Natural killer cell (primary cell): ENCODE results near the gene CCL7. TPM values are rescaled to one million over a fixed set of nuclear protein-coding genes. Genes with fewer than 3 reads are reported as not detected.
"Not testable (repeated sequence)": the region's sequence is repeated elsewhere in the genome, so short reads cannot be mapped to it uniquely, and the experiment has no call there.

Source experiments
- ATAC-seq, 3 donors: fragments of 150-1000 bp in 2 of 3; fragments of 200-7000 bp in 1 of 3; cut with Tn5 transposase; 1 replicate in 1 of 3; 2 replicates in 2 of 3; pipeline ENCODE4 v1.10.0; 2021; ENCODE audit warnings: mild to moderate bottlenecking in 2 of 3, moderate library complexity in 2 of 3
- DNase-seq, 2 donors: peaks; one replicate each; pipeline versions ENCODE4 v3.0.0 to v3.0.0-alpha.2; 2013 to 2021; ENCODE audit warnings: mixed read lengths in 1 of 2
- H3K27ac ChIP-seq: one replicate; pipeline ENCODE4 v1.5.1; 2013; ENCODE audit warnings: mild to moderate bottlenecking, low read length
- H3K27me3 ChIP-seq: one replicate; pipeline ENCODE4 v1.6.1; 2013; ENCODE audit warnings: low read length; ENCODE audit not compliant: control insufficient read depth, insufficient read depth
- H3K36me3 ChIP-seq: one replicate; pipeline ENCODE4 v1.6.1; 2013; ENCODE audit warnings: low read length; ENCODE audit not compliant: control insufficient read depth, insufficient read depth
- H3K4me1 ChIP-seq: one replicate; pipeline ENCODE4 v1.6.1; 2013; ENCODE audit warnings: low read length; ENCODE audit not compliant: control insufficient read depth, insufficient read depth
- H3K4me3 ChIP-seq: one replicate; pipeline ENCODE4 v1.5.1; 2013; ENCODE audit warnings: low read length
- H3K9me3 ChIP-seq: one replicate; pipeline ENCODE4 v1.6.1; 2013; ENCODE audit warnings: low read length; ENCODE audit not compliant: control insufficient read depth, insufficient read depth
- H3K27ac Mint-ChIP-seq, 2 donors: one replicate each; pipeline ENCODE4 v1.8.0; 2022; ENCODE audit warnings: mild to moderate bottlenecking in 2 of 2, mixed read lengths in 2 of 2, moderate library complexity in 1 of 2
- H3K27me3 Mint-ChIP-seq, 2 donors: one replicate each; pipeline ENCODE4 v1.8.0; 2022; ENCODE audit warnings: low read depth in 2 of 2, mixed read lengths in 2 of 2
- H3K36me3 Mint-ChIP-seq: one replicate; pipeline ENCODE4 v1.8.0; 2022; ENCODE audit warnings: mixed read lengths
- H3K4me1 Mint-ChIP-seq, 2 donors: one replicate each; pipeline ENCODE4 v1.8.0; 2022; ENCODE audit warnings: mixed read lengths in 2 of 2
- H3K4me3 Mint-ChIP-seq: one replicate; pipeline ENCODE4 v1.8.0; 2022; ENCODE audit warnings: mild to moderate bottlenecking, moderate library complexity, mixed read lengths
- H3K9me3 Mint-ChIP-seq, 2 donors: one replicate each; pipeline ENCODE4 v1.8.0; 2022; ENCODE audit warnings: mixed read lengths in 2 of 2
- CTCF ChIP-seq: fragments of 200-600 bp; IDR thresholded peaks from one replicate; pipeline ENCODE4 v1.8.0; 2022; ENCODE audit warnings: antibody characterized with exemption
- WGBS: methylation state at CpG from one replicate; pipeline ENCODE4 v1.1.7; 2013; ENCODE audit warnings: missing lambda C conversion rate; ENCODE audit not compliant: insufficient coverage; 5-methylcytosine and 5-hydroxymethylcytosine counted together
- intact Hi-C: fragments of 100-400 bp; cut with micrococcal nuclease; formaldehyde crosslinking; loops from one replicate; pipeline ENCODE4 v1.14.2; 2022
- total RNA-seq, 4 donors: library from RNA; stranded (reverse); fragments of 120-200 nt in 1 of 4; gene quantifications; one replicate each; pipeline versions ENCODE4 v1.2.3 to v1.2.4, GENCODE V29; 2013 to 2022

CCL7 gene
- total RNA-seq, 3 donors from 2014 or later (not counting 1 experiment from before 2014, with no cell fraction given), result not detected

DNA sequence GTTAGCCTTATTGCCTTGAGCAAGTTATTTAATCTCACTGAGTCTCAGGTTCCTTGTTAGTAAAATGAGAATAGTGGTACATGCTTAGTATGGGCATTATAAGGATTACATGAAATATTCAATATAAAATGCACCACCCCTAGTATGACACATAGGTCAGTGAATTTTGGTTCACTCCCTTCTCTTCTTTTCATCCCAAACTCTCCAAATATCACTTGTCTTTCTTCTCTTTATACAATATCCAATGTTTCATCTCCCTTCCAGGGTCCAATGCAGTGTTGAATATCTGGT lies 43.3 kb upstream of the CCL7 start:
- Mint-ChIP-seq H3K27me3 (peaks cover 15 to 21% of the 10 kb centered on the region in 2 donors), H3K9me3 (no peaks in the 10 kb centered on the region), H3K27ac (no peak overlapping the region), H3K4me1 (no peaks in the 10 kb centered on the region), H3K4me3 (no peak overlapping the region), H3K36me3 (no peaks in the 10 kb centered on the region)
- Histone ChIP-seq H3K4me3 (no peak overlapping the region), H3K27ac (no peak overlapping the region), H3K27me3 (no peaks in the 10 kb centered on the region), H3K36me3 (no peaks in the 10 kb centered on the region), H3K9me3 (no peaks in the 10 kb centered on the region), H3K4me1 (no peaks in the 10 kb centered on the region)
- DNase-seq (no peak), ATAC-seq (no peak)
- TF ChIP-seq CTCF, result no peak
- intact Hi-C loops, result no loop called here

DNA sequence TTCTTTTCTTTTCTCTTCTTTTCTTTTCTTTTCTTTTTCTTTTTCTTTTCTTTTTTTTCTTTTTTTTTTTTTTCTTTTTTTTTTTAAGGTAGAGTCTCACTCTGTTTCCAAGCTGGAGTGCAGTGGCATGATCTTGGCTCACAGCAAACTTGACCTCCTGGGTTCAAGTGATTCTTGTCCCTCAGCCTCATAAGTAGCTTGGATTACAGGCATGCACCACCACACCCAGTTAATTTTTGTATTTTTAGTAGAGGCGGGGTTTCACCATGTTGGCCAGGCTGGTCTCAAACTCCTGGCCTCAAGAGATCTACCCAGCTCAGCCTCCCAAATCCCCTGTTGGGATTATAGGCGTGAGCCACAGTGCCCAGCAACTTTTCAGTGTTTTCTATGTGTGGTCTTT lies 42.7 kb upstream of the CCL7 start:
- ATAC-seq, H3K36me3 Mint-ChIP-seq: not testable (repeated sequence)
- H3K27me3 Mint-ChIP-seq, result peaks cover 15% of the 10 kb centered on the region in 2 donors

GRCh38 chr17:34227707-34228106 lies 42.3 kb upstream of the CCL7 start:
- DNase-seq, result no peak
- H3K4me3 ChIP-seq, result no peak overlapping the region
- TF ChIP-seq CTCF, result no peak
- Mint-ChIP-seq H3K27ac (no peak overlapping the region), H3K9me3 (no peaks in the 10 kb centered on the region), H3K27me3 (peaks cover 14 to 15% of the 10 kb centered on the region in 2 donors), H3K4me3 (no peak overlapping the region), H3K4me1 (no peaks in the 10 kb centered on the region), H3K36me3 (no peaks in the 10 kb centered on the region)
- H3K4me1 ChIP-seq, result no peaks in the 10 kb centered on the region
- no peaks in the 10 kb centered on the region for H3K36me3 ChIP-seq
- intact Hi-C loops, result no loop called here
- 52% methylated on average over 3 of the region's 3 CpGs for WGBS
- no peaks in the 10 kb centered on the region for H3K9me3 ChIP-seq
- ATAC-seq, result no peak
- no peak overlapping the region for H3K27ac ChIP-seq
- no peaks in the 10 kb centered on the region for H3K27me3 ChIP-seq

More for the DNA sequence above, 42.7 kb upstream of the CCL7 start:
- intact Hi-C loops, H3K27ac Mint-ChIP-seq, H3K9me3 ChIP-seq, H3K4me3 ChIP-seq, H3K36me3 ChIP-seq, H3K27me3 ChIP-seq, H3K9me3 Mint-ChIP-seq, DNase-seq, H3K27ac ChIP-seq, H3K4me3 Mint-ChIP-seq, H3K4me1 Mint-ChIP-seq, H3K4me1 ChIP-seq: not testable (repeated sequence)
- WGBS, result 78% methylated on average over 2 of the region's 2 CpGs

- Histone ChIP-seq H3K9me3 (no peaks in the 10 kb centered on the region), H3K4me1 (no peaks in the 10 kb centered on the region), H3K36me3 (no peaks in the 10 kb centered on the region), H3K4me3 (no peak overlapping the region), H3K27me3 (no peaks in the 10 kb centered on the region), H3K27ac (no peak overlapping the region)
- Mint-ChIP-seq H3K27me3 (peaks cover 14% of the 10 kb centered on the region in 2 donors), H3K4me1 (no peaks in the 10 kb centered on the region), H3K27ac (no peak overlapping the region), H3K9me3 (no peaks in the 10 kb centered on the region), H3K4me3 (no peak overlapping the region), H3K36me3 (no peaks in the 10 kb centered on the region)
- 78% methylated on average over 4 of the region's 4 CpGs for WGBS
- DNase-seq (no peak), ATAC-seq (no peak)
- intact Hi-C loops, result no loop called here
- no peak for TF ChIP-seq CTCF
Observed at GRCh38 chr17:34228781-34229180, 41.2 kb upstream of the CCL7 start.
